Tibial artery (tissue), 4 donors: ENCODE measurements around the gene DUSP19.

Source experiments
- DNase-seq, 2 donors: peaks; one replicate each; pipeline ENCODE4 v3.0.0-alpha.2; 2019
- H3K27ac ChIP-seq, 2 donors: fragments of 200-600 bp; sonication (generic) in 1 of 2; 1 replicate in 1 of 2; 2 replicates in 1 of 2; pipeline ENCODE4 v1.5.1; 2018 to 2019; ENCODE audit warnings: mild to moderate bottlenecking in 1 of 2
- H3K27me3 ChIP-seq, 2 donors: fragments of 200-600 bp; sonication (generic) in 1 of 2; one replicate each; pipeline versions ENCODE4 v1.5.1 to v1.6.0; 2016 to 2019
- H3K36me3 ChIP-seq, 3 donors: fragments of 200-600 bp; sonication (generic) in 2 of 3; one replicate each; pipeline ENCODE4 v1.5.1; 2016 to 2019; ENCODE audit warnings: mild to moderate bottlenecking in 2 of 3
- H3K4me1 ChIP-seq, 4 donors: fragments of 200-600 bp; sonication (generic) in 2 of 4; 1 replicate in 3 of 4; 2 replicates in 1 of 4; pipeline ENCODE4 v1.5.1; 2016 to 2019
- H3K4me3 ChIP-seq, 2 donors: fragments of 200-600 bp; sonication (generic) in 1 of 2; 1 replicate in 1 of 2; 2 replicates in 1 of 2; pipeline ENCODE4 v1.5.1; 2018 to 2019; ENCODE audit warnings: mild to moderate bottlenecking in 2 of 2
- H3K9me3 ChIP-seq, 3 donors: fragments of 200-600 bp; sonication (generic) in 1 of 3; one replicate each; pipeline ENCODE4 v1.5.1; 2016 to 2019
- CTCF ChIP-seq, 2 experiments: fragments of 200-600 bp in 1 of 2; fragments of 450-650 bp in 1 of 2; IDR thresholded peaks; one replicate each; pipeline ENCODE4 v1.5.1; 2017 to 2019; ENCODE audit warnings: antibody characterized with exemption in 2 of 2, mild to moderate bottlenecking in 1 of 2, moderate library complexity in 1 of 2
- intact Hi-C: fragments of 100-400 bp; cut with DNase I; formaldehyde crosslinking; loops from one replicate; pipeline ENCODE4 v1.15.0; 2023; ENCODE audit warnings: low total_unique reads

DUSP19 gene

GRCh38 chr2:183105402-183106134 is 27.0 kb downstream of the DUSP19 start:
- intact Hi-C loops, result no loop called here
- H3K27me3 ChIP-seq, result no peaks in the 10 kb centered on the region
- DNase-seq, result no peak
- H3K4me3 ChIP-seq, result no peak overlapping the region
- H3K9me3 ChIP-seq, result no peaks in the 10 kb centered on the region
- H3K27ac ChIP-seq, result no peak overlapping the region
- H3K4me1 ChIP-seq, result no peaks in the 10 kb centered on the region
- TF ChIP-seq CTCF (IDR thresholded peaks at IDR 0.05), result no peak
- H3K36me3 ChIP-seq, result no peaks in the 10 kb centered on the region

- no peaks in the 10 kb centered on the region for H3K4me1 ChIP-seq
- intact Hi-C loops, result no loop called here
- no peak for TF ChIP-seq CTCF (IDR thresholded peaks at IDR 0.05)
Measured at GRCh38 chr2:183112577-183112976, 34.0 kb downstream of the DUSP19 start.

GRCh38 chr2:183113630-183114029 is 35.1 kb downstream of the DUSP19 start:
- Histone ChIP-seq H3K27ac (no peak overlapping the region), H3K4me1 (no peaks in the 10 kb centered on the region), H3K27me3 (no peaks in the 10 kb centered on the region), H3K4me3 (no peak overlapping the region), H3K9me3 (no peaks in the 10 kb centered on the region), H3K36me3 (no peaks in the 10 kb centered on the region)
- intact Hi-C loops, result no loop called here
- no peak for TF ChIP-seq CTCF (IDR thresholded peaks at IDR 0.05)
- no peak for DNase-seq

More at GRCh38 chr2:183112577-183112976, 34.0 kb downstream of the DUSP19 start:
- Histone ChIP-seq H3K27ac (no peak overlapping the region), H3K36me3 (no peaks in the 10 kb centered on the region), H3K4me3 (no peak overlapping the region), H3K27me3 (no peaks in the 10 kb centered on the region), H3K9me3 (no peaks in the 10 kb centered on the region)
- DNase-seq, result no peak

GRCh38 chr2:183117226-183117625 is 38.7 kb downstream of the DUSP19 start:
- Histone ChIP-seq H3K9me3 (no peaks in the 10 kb centered on the region), H3K27me3 (no peaks in the 10 kb centered on the region), H3K4me3 (no peak overlapping the region), H3K4me1 (no peaks in the 10 kb centered on the region), H3K36me3 (no peaks in the 10 kb centered on the region), H3K27ac (no peak overlapping the region)
- DNase-seq, result no peak
- intact Hi-C loops, result no loop called here
- TF ChIP-seq CTCF (IDR thresholded peaks at IDR 0.05), result no peak

- no peaks in the 10 kb centered on the region for H3K36me3 ChIP-seq
- H3K9me3 ChIP-seq, result no peaks in the 10 kb centered on the region
- peak overlapping the region; percentile 69 to 82 for H3K4me3 ChIP-seq
- no peak for DNase-seq
- H3K27me3 ChIP-seq, result no peaks in the 10 kb centered on the region
- peaks cover 0 to 19% (median 9%) of the 10 kb centered on the region in 4 donors for H3K4me1 ChIP-seq
- intact Hi-C loops, result loop anchor here (10.0 kb wide), 1 partner anchor 49 kb away; the partner anchor contains the start of gene DUSP19
- no peak for TF ChIP-seq CTCF (IDR thresholded peaks at IDR 0.05)
- peak overlapping the region; percentile 72 to 80 for H3K27ac ChIP-seq
Measured at GRCh38 chr2:183123117-183123958, 44.8 kb downstream of the DUSP19 start.
